GM12892 (cell line): ENCODE results near the gene DLST.

Experiments used
- DNase-seq: peaks from one replicate; pipeline ENCODE4 v3.0.0; 2011; ENCODE audit not compliant: insufficient read length
- FAIRE-seq: peaks from 2 replicates; lab custom pipeline; 2011; peaks lifted over from hg19 to GRCh38; lab: Jason Lieb, UNC
- POLR2A ChIP-seq: IDR thresholded peaks from 2 replicates; pipeline ENCODE4 v1.6.1; 2011; ENCODE audit warnings: low read depth, low read length, control low read depth
- POLR2AphosphoS5 ChIP-seq: IDR thresholded peaks from 2 replicates; pipeline ENCODE4 v1.6.1; 2011; ENCODE audit warnings: low read depth, low read length, control low read depth
- TAF1 ChIP-seq: IDR thresholded peaks from 2 replicates; pipeline ENCODE4 v1.6.1; 2011; ENCODE audit warnings: low read depth, mild to moderate bottlenecking, control low read depth, low read length, borderline replicate concordance

DLST gene

GRCh38 chr14:74913393-74913910, 31.7 kb downstream of the DLST start:
- FAIRE-seq = no peak
- no peak for DNase-seq
- TF ChIP-seq POLR2A (no peak), TAF1 (no peak), POLR2AphosphoS5 (no peak)

- FAIRE-seq (peak; percentile 81), DNase-seq (no peak)
- TF ChIP-seq POLR2A (no peak), TAF1 (no peak), POLR2AphosphoS5 (no peak)
Observed at GRCh38 chr14:74913986-74914573, 32.4 kb downstream of the DLST start.

- FAIRE-seq = no peak
- DNase-seq = no peak
- TF ChIP-seq POLR2A (no peak), POLR2AphosphoS5 (no peak), TAF1 (no peak)
Observed at GRCh38 chr14:74915426-74915825, 33.7 kb downstream of the DLST start.

GRCh38 chr14:74915826-74916225, 34.1 kb downstream of the DLST start:
- FAIRE-seq (no peak), DNase-seq (no peak)
- TF ChIP-seq TAF1 (no peak), POLR2AphosphoS5 (no peak), POLR2A (no peak)

GRCh38 chr14:74917178-74917543, 35.4 kb downstream of the DLST start:
- TF ChIP-seq TAF1 (no peak), POLR2A (no peak), POLR2AphosphoS5 (no peak)
- FAIRE-seq (no peak), DNase-seq (no peak)

GRCh38 chr14:74917646-74918081, 35.9 kb downstream of the DLST start:
- TF ChIP-seq POLR2A (no peak), TAF1 (no peak), POLR2AphosphoS5 (no peak)
- DNase-seq (no peak), FAIRE-seq (no peak)

GRCh38 chr14:74918380-74918779, 36.7 kb downstream of the DLST start:
- DNase-seq = no peak
- TF ChIP-seq POLR2AphosphoS5 (no peak), TAF1 (no peak), POLR2A (no peak)
- no peak for FAIRE-seq

- no peak for TF ChIP-seq POLR2AphosphoS5
- TF ChIP-seq POLR2A = no peak
- TF ChIP-seq TAF1 = no peak
- no peak for DNase-seq
- no peak for FAIRE-seq
Observed at GRCh38 chr14:74919421-74920165, 37.9 kb downstream of the DLST start.

GRCh38 chr14:74920281-74920680, 38.6 kb downstream of the DLST start:
- FAIRE-seq = no peak
- DNase-seq = no peak

GRCh38 chr14:74921053-74921620, 39.4 kb downstream of the DLST start:
- DNase-seq = no peak
- TF ChIP-seq POLR2A (no peak), POLR2AphosphoS5 (no peak), TAF1 (no peak)
- FAIRE-seq = no peak

More at GRCh38 chr14:74920281-74920680, 38.6 kb downstream of the DLST start:
- no peak for TF ChIP-seq POLR2AphosphoS5
- TF ChIP-seq TAF1 = no peak
- no peak for TF ChIP-seq POLR2A

- DNase-seq = no peak
- no peak for FAIRE-seq
- TF ChIP-seq TAF1 (no peak), POLR2A (no peak), POLR2AphosphoS5 (no peak)
Observed at GRCh38 chr14:74921987-74922751, 40.5 kb downstream of the DLST start.

- no peak for TF ChIP-seq TAF1
- no peak for TF ChIP-seq POLR2AphosphoS5
- no peak for TF ChIP-seq POLR2A
- FAIRE-seq = peak; percentile 94
- peak; percentile 98 for DNase-seq
Observed at GRCh38 chr14:74922752-74923401, 41.2 kb downstream of the DLST start, which contains the start of gene RPS6KL1. RPS6KL1 (minus strand) TSS chr14:74923260; CDS start chr14:74921541, 1,719 bp downstream.
